GM18517 (cell line): Measurements from ENCODE around the gene SSR4.

ENCODE experiments used
- ATAC-seq: cut with Tn5 transposase; IDR thresholded peaks from one replicate; pipeline ENCODE4 v1.9.1; 2021; ENCODE audit warnings: mild to moderate bottlenecking, moderate library complexity; ENCODE audit not compliant: unreplicated experiment

Gene SSR4

GRCh38 chrX:153780678-153781427, 13.6 kb upstream of the SSR4 start, which contains the start of gene SRPK3:
Gene SRPK3, plus strand, starts transcription at chrX:153781041. Its CDS starts 46 bp downstream, at chrX:153781087.
- no peak for ATAC-seq

DNA sequence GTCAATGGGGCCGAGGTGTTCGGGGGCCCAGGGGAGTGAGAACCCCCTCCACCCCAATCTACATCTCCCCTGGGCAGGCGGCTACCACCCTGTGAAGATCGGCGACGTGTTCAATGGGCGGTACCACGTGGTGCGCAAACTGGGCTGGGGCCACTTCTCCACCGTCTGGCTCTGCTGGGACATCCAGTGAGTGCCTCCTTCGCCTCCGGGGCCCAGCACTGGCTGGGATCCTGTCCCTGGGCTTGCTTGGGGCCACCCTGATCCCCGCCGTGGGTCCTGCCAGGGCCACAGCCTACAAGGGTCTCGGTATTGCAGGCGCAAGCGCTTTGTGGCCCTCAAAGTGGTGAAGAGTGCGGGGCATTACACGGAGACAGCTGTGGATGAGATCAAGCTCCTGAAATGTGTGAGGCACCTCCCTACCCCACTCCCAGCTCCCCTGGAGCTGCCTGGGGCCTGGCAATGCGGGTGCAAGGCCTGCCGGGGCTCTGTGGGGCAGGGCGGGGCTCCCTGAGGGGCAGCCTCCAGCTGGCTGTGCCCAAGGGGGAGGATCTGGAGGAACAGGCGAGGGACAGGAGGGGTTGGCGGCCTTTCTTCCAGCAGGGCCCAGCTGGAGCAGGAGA, 12.9 kb upstream of the SSR4 start:
- no peak for ATAC-seq

- no peak for ATAC-seq
These were observed 12.2 kb upstream of the SSR4 start for GRCh38 chrX:153782313-153782712.

DNA sequence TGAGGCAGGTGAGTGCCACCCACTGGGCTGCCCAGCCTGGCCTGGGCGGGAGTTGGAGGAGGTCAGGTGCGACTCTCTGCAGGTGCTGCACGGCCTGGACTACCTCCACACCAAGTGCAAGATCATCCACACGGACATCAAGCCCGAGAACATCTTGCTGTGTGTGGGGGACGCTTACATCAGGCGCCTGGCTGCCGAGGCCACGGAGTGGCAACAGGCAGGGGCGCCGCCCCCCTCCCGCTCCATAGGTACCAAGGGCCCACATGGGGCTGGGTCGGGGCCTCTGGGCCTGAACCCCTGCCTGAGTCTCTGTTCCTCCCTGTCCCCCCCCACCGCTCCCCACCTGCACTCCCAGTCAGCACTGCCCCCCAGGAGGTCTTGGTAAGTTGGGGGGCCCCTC, 11.6 kb upstream of the SSR4 start:
- no peak for ATAC-seq

- no peak for ATAC-seq
These were observed 11.0 kb upstream of the SSR4 start for GRCh38 chrX:153783378-153784013.

DNA sequence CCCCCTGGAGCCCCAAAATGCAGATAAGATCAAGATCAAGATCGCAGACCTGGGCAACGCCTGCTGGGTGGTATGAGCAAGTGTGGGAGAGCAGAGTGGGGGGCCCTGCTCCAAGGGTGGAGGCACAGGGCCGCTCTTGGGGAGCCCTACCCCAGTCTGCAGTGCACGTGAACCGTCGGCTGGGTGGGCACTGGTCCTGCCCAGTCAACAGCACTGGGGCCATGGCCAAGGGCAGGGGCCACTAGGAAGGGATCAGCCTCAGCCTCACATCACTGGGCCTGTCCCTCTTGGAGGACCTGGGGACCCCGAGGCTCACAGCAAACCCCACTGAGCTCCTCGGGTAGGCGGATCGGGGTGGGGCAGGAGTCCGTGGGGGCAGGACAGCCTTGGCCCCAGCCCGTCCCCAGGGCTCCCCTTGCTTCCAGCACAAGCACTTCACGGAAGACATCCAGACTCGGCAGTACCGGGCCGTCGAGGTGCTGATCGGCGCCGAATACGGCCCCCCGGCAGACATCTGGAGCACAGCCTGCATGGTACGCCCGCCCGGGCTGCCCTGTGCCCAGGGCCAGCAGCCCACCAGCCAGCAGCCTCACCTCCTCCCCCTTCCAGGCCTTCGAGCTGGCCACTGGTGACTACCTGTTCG, 10.0 kb upstream of the SSR4 start:
- no peak for ATAC-seq

- ATAC-seq = no peak
These were observed 7.8 kb upstream of the SSR4 start for GRCh38 chrX:153786669-153787068.

GRCh38 chrX:153789654-153790053, 4.8 kb upstream of the SSR4 start:
- no peak for ATAC-seq

- no peak for ATAC-seq
These were observed 3.2 kb upstream of the SSR4 start for GRCh38 chrX:153791104-153791852.

- no peak for ATAC-seq
These were observed 2.1 kb upstream of the SSR4 start for GRCh38 chrX:153792368-153792767.

DNA sequence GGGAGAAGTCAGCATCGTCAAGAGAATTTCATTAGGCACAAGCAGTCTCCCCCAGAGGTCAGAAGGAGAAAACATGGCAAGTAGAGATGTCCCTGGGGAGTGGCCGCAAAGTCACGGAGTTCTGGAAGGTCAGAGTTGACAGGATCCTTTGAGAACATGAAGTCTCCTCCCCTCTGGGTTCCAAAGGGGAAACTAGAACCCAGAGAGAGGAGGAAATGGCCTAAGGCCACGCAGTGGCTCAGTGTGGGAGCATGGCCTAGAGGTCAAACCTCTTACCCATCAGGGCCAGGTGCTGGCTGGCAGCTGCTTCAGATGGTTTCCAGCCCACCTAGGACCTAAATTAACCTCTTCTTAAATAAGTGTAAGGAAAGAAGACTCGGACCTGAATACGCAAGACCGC, 1.2 kb upstream of the SSR4 start:
- no peak for ATAC-seq

- no peak for ATAC-seq
These were observed 689 bp downstream of the SSR4 start for GRCh38 chrX:153794897-153795816.

GRCh38 chrX:153797415-153798015, 3.0 kb downstream of the SSR4 start:
- ATAC-seq = no peak

DNA sequence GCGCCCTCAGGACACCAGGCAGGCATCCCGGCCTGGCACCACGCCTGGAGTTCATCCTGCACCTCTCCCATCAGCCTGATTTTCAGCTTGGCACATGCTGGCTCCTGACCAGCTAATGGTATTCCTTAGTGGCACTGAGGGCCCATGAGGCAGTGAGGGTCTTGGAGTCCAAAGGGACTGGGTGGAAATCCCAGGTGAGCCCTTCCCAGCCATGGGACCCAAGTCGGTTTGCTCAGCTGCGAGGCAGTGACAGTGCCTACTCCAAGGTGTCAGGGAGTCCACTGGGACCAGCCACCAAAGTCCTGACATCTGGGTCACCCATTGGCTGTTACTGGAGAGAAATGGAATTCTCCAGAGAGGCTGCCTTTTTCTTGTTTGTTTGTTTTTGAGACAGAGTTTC, 4.9 kb downstream of the SSR4 start:
- no peak for ATAC-seq

GRCh38 chrX:153800177-153800722, 5.8 kb downstream of the SSR4 start:
- no peak for ATAC-seq

- no peak for ATAC-seq
These were observed 6.3 kb downstream of the SSR4 start for GRCh38 chrX:153800746-153801145.

DNA sequence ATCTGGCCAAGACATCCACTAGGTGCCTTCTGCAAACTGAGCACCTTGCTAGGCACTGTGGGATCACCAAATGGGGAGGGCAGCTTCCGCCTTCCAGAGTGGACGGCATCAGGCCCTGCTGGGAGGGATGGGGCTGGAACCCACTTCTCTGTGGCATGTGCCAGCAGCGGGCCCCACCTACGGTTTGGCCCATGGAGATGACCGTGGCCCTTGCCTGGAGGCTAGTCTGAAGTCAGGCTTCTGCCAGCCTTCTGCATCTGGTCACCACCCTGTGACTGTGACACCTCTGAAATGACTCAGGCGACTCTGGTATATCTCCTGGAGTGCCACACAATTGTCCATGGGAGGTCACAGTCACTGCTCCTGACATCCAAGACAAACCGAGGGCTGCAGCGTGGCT, 7.2 kb downstream of the SSR4 start:
- no peak for ATAC-seq

GRCh38 chrX:153802513-153803045, 8.1 kb downstream of the SSR4 start:
- no peak for ATAC-seq
